GM19328 (cell line): ENCODE results near the gene MLLT3.

Experiments used
- ATAC-seq: cut with Tn5 transposase; IDR thresholded peaks from one replicate; pipeline ENCODE4 v1.9.1; 2021; ENCODE audit warnings: mild to moderate bottlenecking, moderate library complexity; ENCODE audit not compliant: unreplicated experiment

Gene MLLT3

DNA sequence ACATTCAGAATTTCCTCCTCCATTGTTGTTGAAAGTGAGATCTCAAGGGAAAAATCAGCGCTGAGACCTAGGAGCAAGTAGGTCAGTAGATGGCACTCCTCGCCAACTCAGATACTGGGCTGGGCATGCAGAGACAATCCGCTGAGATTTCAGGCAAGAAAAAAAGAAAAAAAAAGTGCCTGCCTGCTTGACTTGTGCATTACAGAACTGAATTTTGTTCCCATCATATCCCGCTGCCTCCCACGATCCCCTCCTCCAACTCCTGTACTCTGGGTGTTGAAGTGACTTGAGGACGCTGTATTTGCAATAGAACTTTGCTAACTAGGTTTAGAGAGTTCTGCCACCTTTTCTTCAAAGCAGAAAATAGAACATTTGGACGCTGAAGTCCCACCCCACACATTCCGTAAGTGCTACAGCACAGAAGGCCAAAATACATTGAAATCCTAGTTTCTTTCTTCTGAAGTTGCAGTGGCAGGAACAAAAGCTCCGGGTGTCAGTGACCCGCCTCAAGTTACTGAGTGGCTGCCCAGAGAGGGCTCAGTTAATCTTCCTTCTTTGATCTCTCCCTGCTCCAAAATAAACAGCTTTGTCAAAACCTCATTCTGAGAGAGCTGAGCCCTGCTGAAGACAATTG, 265.8 kb downstream of the MLLT3 start:
- ATAC-seq: no peak

DNA sequence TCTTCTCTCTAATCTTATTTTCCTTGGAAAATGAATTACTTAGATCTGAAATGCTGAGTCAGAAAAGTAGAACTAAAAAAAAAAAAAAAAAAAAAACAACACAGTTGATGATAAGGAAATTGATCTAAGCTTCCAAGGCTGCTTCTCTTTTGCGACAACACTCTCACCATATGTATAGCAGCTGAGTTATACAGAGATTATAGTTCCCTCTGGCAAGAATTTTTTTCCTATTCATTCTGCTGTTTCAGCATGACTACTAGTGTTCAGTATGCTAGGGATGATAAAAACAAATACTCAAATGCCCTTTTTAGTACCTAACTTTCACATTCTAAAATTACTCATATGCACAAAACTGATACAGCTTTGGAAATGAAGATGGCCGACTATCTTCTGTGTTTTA, 267.3 kb downstream of the MLLT3 start:
- ATAC-seq: no peak

DNA sequence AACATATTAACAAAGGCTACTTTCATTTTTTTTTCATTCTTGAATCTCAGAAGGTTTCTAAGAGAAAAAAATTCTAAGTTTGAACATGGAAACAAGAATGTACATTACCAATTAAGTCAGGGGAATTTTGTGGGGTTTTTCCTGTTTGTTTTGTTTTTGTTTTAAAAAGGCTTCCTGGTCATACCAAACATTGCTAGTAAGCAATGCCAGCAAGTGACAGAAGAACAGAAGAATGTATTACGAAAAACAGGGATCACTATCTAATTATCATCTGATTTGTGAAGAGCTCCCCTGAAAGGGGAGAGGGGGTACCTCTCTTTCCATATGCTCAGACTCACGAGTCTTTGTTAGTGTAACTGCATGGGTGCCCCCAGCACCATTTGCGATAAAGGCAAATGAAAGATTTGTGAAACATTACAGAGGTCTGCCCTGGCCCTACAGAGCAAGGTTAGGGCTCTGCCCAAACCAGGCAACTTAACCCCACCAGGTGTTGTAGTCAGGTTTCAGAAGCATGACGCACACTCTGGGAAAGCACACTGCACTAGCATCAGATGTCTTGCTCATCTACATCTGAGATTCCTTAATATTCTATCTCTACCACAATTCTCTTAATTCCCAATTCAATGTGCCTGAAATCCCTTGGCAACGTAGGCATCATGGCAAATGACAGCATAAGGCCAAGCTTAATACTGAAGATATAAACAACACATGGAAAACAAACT, 268.2 kb downstream of the MLLT3 start:
- no peak for ATAC-seq

DNA sequence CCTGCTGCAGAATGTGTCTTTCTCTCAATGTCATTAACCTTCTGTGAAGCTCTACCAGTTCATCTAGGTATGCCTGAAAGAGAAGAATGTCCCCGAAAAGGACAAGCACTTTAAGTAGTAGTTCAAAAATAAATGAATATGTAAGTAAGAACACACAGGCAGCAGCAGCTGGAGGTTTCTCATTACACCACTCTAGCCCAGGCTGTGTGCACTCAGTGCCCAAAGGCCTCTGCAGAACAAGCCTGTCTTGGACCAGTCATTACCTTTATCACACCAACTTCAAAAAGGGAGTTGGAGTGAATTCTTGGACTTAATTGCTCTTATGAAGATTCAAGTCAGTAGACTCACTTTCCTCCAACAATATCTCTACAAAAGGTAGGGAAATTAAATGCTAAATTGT, 268.8 kb downstream of the MLLT3 start:
- no peak for ATAC-seq

DNA sequence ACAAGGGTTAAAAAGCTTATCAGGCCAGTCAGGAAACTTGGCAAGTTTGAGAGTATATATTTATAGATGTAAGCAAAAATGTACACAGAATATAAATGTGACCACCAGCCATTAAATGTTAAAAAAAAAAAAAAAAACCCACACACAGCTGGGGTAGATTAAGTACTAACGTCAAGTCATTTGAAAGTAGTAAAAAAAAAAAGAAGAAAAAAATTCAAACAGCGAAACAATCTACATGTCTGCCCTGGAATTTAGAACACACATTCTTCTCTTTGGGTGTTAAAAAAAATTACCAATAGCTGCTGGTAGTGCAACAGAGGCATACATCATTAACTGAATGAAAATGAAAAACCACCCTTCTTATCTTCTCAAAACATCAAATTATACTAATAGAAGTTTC, 269.7 kb downstream of the MLLT3 start:
- ATAC-seq: no peak

DNA sequence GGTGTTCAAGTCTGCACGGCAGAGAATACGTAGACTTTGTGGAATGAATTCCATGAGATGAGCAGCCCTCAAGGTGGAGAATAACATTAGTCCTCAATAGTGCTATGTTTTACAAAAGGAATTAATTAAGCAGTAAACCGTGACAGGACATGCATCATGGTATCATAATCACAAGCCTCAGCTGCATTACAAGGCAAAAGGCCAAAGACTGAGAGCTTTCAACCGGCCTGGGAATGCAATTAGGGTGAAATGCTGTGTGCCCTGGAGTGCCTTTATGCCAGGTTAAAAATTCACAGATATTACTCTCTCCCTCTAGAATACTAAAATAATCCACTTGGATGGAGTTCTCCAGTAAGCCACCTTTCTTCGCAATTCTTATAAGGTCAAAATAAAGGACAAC, 270.6 kb downstream of the MLLT3 start:
- no peak for ATAC-seq

DNA sequence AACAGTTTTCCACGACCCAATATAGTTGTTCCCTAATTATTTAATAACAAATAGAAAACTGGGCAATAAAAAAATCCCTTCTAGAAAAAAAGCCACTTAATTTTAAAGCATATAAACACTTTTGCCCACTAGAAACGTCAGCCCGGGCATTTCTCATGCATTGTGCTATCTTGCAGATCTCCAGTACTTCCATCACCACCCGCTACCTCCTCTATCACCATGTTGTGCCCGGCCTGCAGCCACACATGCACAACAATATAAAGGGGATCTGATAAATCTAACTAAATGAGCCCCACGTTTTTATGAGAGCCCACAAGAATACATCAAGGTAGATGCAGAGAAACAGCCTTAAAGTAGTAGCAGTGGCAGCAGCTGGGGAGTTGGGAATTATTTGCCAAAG, 272.7 kb downstream of the MLLT3 start:
- no peak for ATAC-seq

DNA sequence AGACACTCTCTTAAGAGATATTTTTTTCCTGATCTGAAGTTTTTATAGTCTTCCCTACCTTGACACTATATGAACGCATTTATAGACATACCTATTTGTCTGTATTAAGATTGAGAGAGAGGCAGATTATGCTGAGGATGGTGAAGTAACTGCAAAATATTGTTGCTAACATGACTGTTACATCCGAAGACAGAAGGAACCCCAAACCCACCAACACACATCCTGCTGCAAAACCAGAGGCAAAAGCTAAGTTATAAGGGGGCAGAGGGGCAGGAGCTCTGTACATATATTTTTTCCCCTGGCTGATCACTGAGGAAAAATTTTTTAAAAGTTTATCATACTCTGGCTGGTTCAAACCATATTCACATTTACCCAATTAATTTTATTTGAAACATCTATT, 279.0 kb downstream of the MLLT3 start:
- no peak for ATAC-seq

DNA sequence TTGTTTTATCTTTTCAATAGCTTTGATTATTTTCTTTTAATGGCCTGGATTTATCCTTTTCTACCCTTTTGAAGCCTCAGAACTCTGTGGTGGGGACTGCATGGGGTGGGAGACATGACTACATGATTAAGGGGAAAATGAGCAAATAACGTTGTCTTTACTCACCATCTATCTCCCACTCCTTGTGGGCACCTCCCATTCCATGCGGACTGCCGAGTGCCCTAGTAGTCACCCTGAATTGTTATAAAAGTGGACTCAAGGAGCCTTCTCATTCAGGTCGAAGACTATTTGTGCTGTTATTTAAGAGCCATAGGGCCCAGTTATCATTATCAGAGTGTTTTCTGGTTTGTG, 281.8 kb downstream of the MLLT3 start:
- no peak for ATAC-seq

DNA sequence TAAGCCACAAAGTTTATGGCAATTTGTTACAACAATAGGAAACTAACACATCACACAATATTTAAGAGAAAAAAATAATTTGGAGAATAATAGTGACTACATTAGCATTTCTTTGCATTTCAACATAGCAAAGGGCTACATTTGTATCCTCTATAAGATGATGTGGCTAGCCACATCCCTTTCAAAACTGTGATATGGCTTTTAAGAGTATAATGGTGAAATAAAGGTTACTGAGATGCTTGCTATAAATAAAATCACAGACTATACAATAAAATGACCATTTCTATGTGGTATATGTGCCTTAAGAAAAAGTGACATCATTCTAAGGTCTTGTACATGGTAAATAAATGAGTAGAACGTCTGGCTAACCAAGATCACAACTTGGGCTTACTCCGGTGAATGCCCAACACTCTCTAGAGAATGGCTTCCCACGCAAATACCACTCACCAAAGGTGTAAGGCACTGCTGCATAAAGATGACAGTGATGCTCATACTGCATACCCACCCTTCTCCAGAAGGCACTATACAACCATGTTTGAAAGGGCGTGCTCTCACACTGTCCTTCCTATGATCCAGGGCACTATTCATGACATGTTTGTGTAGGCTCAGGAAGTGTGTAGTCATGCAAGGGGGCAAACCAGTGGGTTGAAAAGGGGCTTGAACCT, 286.5 kb downstream of the MLLT3 start:
- no peak for ATAC-seq

DNA sequence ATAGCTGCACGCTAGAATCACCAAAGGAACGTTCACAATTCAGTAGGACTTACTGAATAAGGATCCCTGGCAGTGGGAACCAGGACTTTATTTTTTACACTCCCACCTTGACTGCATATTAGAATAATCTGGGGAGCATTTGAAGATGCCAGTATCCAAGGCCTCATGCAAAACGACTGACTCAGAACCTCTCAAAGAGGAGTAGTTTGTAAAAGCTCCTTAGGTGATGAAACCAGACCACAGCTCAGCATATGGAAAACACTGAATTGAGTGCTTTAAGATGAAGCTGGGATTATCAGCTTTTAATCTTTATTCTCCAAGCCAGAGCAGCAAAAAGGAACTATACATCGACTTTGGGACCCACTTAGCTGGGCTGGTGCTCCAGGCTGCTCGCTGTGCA, 288.3 kb downstream of the MLLT3 start:
- ATAC-seq: no peak

DNA sequence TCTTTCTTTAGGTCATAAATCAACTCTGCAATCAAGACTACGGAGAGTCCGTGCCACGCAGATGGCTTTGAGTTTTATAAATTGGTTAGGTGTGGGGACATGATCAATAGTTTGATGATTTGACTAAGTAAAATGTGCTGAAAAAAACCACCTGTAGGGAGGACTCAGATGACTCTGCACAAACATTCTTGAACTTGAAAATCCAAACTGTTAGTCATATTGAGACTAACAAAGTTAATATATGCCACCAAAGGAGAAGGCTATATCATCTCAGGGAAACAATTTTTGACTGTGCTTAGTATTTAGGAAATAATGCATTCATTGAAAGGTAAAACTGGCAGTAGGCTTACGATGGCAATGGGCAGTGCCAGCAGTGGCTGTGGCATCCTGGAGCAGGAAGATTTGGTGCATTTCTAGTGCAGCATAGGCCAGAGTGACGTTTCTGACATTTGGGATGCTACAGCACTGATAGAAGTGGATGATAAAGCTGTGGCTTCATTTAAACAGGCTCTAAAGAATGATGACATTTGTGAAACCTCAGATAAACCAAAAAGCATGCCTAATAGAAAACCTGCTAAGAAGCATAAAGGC, 291.1 kb downstream of the MLLT3 start:
- no peak for ATAC-seq

DNA sequence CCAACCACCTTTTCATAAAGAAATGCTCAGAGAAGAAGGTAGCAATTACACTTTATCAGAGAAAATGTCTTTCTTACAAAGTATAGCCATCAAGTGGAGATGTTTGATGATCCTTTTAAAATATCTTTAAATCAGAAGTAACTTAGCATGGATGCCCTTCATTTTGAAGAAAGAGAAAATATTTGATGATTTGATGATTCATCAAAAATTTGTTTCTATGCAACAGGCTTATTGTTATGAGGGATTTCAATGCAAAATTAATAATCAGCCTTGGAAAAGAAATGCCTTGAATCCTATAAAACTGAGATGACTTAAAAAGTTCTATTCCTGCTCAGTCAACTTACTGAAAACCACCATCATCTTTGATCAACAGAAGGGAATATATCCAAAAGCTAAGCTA, 291.6 kb downstream of the MLLT3 start:
- ATAC-seq: no peak

DNA sequence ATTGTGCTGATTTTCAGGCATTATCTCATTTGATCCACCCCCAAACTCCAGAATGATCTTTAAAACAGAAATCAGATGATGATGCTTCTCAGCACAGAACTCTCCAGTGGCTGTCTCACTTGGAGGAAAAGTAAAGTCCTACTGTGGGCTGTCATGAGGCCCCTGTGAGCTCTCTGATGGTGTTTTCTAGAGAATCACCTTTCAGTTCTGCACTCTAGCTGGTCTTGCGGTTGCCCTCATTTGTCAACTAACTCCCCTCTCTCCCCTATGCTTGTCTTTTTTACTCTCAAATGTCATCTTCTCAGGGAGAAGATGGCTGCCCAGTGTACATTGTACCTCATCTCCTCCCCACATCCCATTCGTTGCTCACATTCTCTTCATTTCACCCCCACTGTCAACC, 295.8 kb downstream of the MLLT3 start:
- ATAC-seq: no peak

DNA sequence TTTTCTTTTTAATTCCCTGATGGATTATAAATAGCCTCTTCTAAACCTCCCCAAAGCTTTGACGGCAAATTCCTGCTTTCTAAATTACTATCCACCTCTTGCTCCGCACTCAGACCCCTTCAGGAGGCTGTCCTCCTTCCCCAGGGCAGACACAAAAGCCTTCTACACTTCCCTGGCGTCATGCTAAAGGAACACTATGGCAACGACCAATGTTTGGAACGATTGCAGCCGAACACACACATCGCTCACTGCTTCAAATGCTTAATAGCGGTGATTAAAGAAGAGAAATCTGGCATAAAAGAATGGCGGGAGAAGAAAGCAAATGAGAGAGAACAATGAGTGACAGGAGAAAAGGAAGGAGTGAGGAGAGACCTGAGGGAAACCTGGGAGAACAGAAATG, 297.3 kb downstream of the MLLT3 start:
- no peak for ATAC-seq

DNA sequence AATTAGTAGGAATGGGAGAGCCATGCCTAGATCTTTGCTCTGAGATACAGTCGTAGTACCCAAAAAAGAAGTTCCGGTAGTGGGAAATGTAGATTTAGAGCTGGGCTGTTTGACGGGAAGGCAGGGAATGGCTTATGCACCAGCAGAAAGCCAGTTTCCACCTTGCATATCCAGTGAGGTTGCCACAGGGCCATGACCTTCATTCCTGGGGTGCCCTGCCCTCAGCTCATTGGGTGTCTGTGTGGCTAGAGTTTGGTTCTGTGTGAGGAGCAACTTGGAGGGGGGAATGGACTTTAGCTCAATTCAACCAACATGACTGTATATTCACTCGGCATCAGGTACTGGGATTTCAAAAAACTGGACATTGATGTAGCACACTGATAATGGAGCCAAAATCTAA, 300.1 kb downstream of the MLLT3 start:
- no peak for ATAC-seq

DNA sequence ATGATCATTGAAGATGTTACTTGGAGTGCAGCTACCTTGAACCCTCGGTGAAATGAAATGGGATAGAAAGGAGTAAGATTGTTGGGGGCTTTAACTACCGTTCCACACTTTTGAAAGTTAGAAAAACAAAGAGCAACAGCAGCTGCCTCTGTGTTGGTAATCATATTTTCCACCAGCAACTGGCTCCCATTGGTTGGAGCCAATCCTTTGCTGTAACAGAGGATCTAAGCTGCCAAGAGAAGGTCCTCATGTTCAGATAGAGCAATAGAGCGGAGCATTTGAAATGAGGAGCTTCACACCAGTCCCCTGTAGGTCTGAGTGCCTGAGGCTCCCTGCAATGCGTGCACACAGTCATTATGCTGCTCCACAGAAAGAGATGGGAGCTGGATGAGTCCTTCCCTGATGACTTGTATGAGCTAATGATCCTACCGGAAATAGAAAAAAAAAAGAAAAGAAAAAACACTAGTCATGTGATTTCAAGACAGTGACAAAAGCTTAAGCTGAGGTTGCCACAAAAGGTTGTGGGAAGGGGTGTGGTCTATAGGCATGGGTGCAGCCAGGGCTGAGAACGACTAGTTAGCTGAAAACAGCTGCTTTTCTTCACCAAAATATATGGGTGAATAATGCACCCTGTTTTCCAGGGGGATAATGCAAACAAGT, 300.7 kb downstream of the MLLT3 start:
- no peak for ATAC-seq

DNA sequence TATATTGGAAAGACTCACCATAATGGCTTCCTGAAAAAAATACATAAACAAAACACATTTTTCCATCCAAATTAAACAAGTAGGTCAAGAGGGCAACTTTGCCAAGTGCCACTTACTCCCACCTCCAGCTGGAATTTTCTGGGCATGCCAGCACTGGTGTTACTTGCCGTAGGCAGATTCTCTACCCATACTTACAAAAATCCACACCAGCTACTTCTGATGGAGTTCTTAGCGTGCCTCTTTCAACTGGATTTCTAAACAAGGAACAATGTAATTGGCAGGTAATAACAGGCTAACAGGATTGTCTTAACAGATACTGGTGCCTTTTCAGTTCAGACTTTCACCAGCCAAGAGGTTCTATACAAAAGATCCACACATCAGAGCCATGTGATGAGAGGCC, 301.4 kb downstream of the MLLT3 start:
- ATAC-seq: no peak

DNA sequence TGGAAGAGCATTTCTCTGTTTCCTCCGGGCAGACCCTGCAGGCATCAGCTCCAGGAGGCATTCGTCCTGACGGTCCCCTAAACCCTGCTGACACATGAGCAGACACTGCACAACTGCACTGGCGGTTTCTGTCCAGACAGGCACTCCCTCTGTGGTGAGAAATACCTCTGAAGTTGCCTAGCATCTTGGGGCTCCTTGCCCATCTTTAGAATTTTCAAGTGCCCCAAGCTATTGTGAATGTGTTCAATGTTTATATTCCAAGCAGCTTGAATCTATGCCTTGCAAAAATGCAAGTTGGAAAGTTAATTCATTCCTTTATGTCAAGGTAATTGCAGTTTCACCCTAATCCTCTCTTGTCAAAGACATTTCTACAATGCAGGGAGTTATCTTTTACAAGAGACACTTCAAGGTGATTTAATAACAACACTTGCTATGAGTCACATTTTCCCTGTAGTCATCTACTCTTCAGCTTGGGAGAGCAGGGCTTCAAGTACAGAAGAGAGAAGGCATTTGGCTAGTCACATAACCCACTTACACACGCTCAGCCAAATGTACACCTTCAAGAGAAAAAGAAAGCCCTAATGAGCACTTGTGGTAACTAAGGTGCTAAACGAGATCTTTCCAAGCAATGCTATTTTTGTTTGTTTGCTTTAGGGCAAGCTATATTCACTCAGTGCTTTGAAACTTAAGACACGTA, 302.5 kb downstream of the MLLT3 start:
- no peak for ATAC-seq

DNA sequence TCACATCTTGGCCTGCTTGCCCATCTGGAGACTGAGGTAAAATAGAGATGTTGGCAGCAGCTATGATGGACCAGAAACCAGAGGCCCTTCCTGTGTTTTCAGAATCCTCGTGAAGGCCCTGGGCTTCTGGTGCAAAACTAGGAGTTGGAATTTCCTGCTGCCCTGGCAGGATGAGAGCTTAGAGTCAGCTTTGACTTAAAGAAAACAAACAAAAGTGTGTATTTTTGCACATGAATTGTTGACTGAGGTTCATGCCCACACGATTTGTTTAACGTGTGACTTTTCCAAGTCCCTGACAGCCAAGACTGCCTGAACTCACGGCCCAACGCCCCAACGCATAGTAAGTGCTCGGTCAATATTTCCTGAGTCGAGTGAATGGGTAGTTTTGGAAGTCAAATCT, 303.1 kb downstream of the MLLT3 start:
- ATAC-seq: no peak

DNA sequence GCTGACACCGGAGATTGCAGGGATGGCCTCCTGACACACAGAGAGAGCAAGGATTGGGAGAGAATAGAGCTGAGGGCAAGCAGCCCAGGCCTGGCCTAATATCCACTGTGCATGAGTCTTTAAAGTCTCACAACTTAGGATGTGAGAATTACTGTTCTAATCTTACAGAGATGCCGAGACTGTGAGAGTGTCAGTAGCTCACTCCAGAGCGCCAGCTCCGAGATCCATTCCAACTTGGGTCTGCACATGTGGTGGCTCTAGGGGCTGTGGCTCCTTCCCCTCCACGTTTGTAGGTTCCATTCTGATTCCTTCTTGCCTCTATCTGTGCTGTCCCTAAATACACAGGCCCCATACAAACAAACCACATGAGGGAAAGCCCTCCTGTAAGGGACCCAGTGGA, 304.6 kb downstream of the MLLT3 start:
- ATAC-seq: no peak
